Karpas-422 (cell line): Measurements from ENCODE around the gene NCKAP1. TPM values are rescaled to one million over a fixed set of nuclear protein-coding genes. Genes with fewer than 3 reads are reported as not detected.
"Not testable (repeated sequence)": the region's sequence is repeated elsewhere in the genome, so short reads cannot be mapped to it uniquely, and the experiment has no call there.

ENCODE experiments used
- DNase-seq: peaks from one replicate; pipeline ENCODE4 v3.0.0-alpha.2; 2015
- H2AFZ ChIP-seq: fragments of 200-600 bp; sonication (generic); 2 replicates; pipeline ENCODE4 v1.6.1; 2014; ENCODE audit warnings: antibody characterized with exemption, low read length, mixed read lengths
- H3K27ac ChIP-seq: fragments of 200-600 bp; sonication (generic); 2 replicates; pipeline ENCODE4 v1.5.1; 2014; ENCODE audit warnings: mild to moderate bottlenecking, low read length, moderate library complexity
- H3K27me3 ChIP-seq: fragments of 200-600 bp; sonication (generic); 2 replicates; pipeline ENCODE4 v1.6.1; 2014; ENCODE audit warnings: low read length, mixed read lengths
- H3K36me3 ChIP-seq: fragments of 200-600 bp; sonication (generic); 2 replicates; pipeline ENCODE4 v1.6.1; 2014; ENCODE audit warnings: low read length, mixed read lengths; ENCODE audit not compliant: insufficient read depth
- H3K4me1 ChIP-seq: fragments of 200-600 bp; sonication (generic); 2 replicates; pipeline ENCODE4 v1.6.1; 2014; ENCODE audit warnings: mild to moderate bottlenecking, low read length, mixed read lengths
- H3K4me2 ChIP-seq: fragments of 200-600 bp; sonication (generic); 2 replicates; pipeline ENCODE4 v1.6.1; 2014; ENCODE audit warnings: low read length, low read depth, mild to moderate bottlenecking; ENCODE audit not compliant: poor library complexity, severe bottlenecking
- H3K4me3 ChIP-seq: fragments of 200-600 bp; sonication (generic); 2 replicates; pipeline ENCODE4 v1.5.1; 2014; ENCODE audit warnings: mild to moderate bottlenecking, antibody characterized with exemption, low read length, mixed read lengths
- H3K79me2 ChIP-seq: fragments of 200-600 bp; sonication (generic); 2 replicates; pipeline ENCODE4 v1.6.1; 2014; ENCODE audit warnings: mild to moderate bottlenecking, low read length, mixed read lengths
- H3K9ac ChIP-seq: fragments of 200-600 bp; sonication (generic); 2 replicates; pipeline ENCODE4 v1.6.0; 2014; ENCODE audit warnings: low read length
- H3K9me2 ChIP-seq: fragments of 200-600 bp; sonication (generic), shearing (Covaris generic); replicated peaks from 2 replicates; pipeline ENCODE4 v1.6.0; 2014; ENCODE audit warnings: mild to moderate bottlenecking, low read length, moderate library complexity; ENCODE audit not compliant: insufficient read depth
- H3K9me3 ChIP-seq: fragments of 300-700, 200-600 bp; sonication (generic); 2 replicates; pipeline ENCODE4 v1.6.1; 2014; ENCODE audit warnings: low read length, mixed read lengths
- H4K20me1 ChIP-seq: fragments of 200-600 bp; sonication (generic); 2 replicates; pipeline ENCODE4 v1.6.1; 2014; ENCODE audit warnings: mild to moderate bottlenecking, antibody characterized with exemption, low read length, low read depth; ENCODE audit not compliant: insufficient read depth
- total RNA-seq: library from RNA; depleted of rRNA; stranded (reverse); fragments of >200 nt; shearing (Covaris generic); gene quantifications from 2 replicates; pipeline ENCODE4 v1.2.3, GENCODE V29; 2014; ENCODE audit warnings: low replicate concordance

Gene NCKAP1
- total RNA-seq, 1 experiment from 2014 or later, result not detected

DNA sequence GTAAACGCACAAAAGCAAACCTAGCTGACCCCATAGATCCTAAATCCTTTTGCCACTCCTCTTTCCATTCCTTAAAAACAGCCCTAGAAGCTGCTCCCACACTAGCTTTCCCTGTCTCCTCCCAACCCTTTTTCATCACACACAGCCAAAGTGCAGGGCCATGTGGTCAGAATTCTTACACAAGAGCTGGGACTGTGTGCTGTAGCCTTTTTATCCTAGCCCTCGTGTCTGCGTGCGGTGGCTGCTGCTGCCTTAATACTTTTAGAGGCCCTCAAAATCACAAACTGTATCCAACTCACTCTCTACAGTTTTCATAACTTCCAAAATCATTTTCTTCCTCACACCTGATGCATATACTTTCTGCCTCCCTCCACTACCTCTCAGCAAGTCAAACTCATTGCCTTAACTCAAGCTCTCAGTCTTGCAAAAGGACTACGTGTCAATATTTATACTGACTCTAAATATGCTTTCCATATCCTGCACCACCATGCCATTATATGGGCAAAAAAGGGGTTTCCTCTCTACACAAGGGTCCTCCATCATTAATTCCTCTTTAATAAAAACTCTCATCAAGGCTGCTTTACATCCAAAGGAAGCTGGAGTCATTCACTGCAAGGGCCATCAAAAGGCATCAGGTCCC, 9.3 kb upstream of the NCKAP1 start:
- not testable (repeated sequence) for H2AFZ ChIP-seq, H3K4me2 ChIP-seq, DNase-seq, H3K9me3 ChIP-seq, H3K4me1 ChIP-seq, H3K4me3 ChIP-seq, H3K27me3 ChIP-seq, H3K79me2 ChIP-seq, H3K27ac ChIP-seq, H3K9me2 ChIP-seq, H3K36me3 ChIP-seq, H4K20me1 ChIP-seq, H3K9ac ChIP-seq

DNA sequence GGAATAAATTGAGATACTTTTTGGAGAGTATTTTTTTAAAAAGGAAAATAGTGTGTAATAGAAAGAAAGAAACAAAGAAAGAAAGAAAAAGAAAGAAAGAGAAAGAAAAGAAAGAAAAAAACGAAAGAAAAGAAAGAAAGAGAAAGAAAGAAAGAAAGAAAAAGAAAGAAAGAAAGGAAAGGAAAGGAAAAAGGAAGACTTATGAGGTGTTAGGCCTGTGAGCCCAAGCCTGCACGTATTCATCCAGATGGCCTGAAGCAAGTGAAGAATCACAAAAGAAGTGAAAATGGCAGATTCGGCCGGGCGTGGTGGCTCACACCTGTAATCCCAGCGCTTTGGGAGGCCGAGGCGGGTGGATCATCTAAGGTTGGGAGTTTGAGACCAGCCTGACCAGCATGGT, 5.3 kb upstream of the NCKAP1 start:
- not testable (repeated sequence) for H3K9me3 ChIP-seq, H3K9ac ChIP-seq, H3K9me2 ChIP-seq, H3K36me3 ChIP-seq, H3K27me3 ChIP-seq, H4K20me1 ChIP-seq, DNase-seq, H3K4me1 ChIP-seq, H2AFZ ChIP-seq, H3K4me3 ChIP-seq, H3K27ac ChIP-seq, H3K79me2 ChIP-seq, H3K4me2 ChIP-seq

DNA sequence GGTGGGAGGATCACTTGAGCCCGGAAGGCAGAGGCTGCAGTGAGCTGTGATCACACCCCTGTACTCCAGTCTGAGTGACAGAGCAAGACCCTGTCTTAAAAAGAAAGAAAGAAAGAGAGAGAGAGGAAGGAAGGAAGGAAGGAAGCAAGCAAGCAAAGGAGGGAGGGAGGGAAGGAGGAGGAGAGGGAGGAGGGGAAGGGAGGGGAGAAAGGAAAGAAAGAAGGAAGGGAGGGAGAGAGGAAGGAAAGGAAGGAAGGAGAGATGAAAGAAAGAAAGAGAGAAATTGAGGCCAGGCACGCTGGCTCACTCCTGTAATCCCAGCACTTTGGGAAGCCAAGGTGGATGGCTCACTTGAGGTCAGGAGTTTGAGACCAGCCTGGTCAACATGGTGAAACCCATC, 2.3 kb upstream of the NCKAP1 start:
- Histone ChIP-seq H3K79me2 (no peaks in the 10 kb centered on the region), H3K27ac (no peak overlapping the region), H3K9me3 (no peaks in the 10 kb centered on the region), H3K9me2 (no peaks in the 10 kb centered on the region), H3K4me3 (no peak overlapping the region), H3K27me3 (no peaks in the 10 kb centered on the region), H3K4me2 (no peak overlapping the region), H2AFZ (no peak overlapping the region), H3K9ac (no peak overlapping the region), H3K4me1 (peaks cover 15% of the 10 kb centered on the region), H4K20me1 (no peaks in the 10 kb centered on the region), H3K36me3 (no peaks in the 10 kb centered on the region)
- DNase-seq, result no peak

DNA sequence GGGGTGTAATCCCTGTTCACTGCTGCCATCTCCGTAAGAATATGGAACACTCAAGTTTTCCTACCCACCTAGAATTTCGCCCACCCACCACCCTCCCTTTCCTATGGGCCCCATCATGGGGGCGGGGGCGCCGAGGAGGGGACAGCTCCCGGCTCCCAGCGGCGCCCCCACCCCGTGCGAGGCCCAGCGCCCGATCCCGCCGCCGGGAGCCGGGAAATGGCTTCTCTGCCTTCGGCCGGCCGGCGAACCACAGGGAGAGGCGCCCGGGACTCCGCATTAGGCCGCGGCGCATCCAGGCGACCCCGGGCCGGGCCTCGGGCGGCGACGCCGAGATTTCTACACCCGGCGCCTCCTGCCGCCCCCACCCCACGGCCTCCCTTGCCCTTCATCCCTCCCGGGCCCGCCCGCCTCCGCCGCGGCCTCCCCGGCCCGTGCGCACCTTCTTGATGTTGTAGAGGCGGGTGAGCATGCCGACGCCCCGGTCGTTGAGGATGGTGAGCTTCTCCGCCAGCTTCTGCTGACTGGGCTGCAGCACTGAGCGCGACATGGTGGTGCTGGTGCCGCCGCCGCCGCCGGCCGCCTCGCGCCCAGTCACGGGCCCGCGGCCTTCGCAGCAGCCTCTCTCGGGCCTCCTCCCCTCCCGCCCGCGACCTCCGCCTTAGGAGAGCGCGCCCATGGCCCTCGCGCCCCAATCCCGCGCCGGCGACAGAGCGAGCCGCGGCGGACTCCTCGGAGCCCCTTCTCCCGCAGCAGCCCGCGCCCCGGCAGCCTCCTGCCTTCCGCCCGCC, 510 bp downstream of the NCKAP1 start:
- Histone ChIP-seq H3K79me2 (no peaks in the 10 kb centered on the region), H2AFZ (no peak overlapping the region), H3K4me3 (no peak overlapping the region), H3K36me3 (no peaks in the 10 kb centered on the region), H4K20me1 (no peaks in the 10 kb centered on the region), H3K4me1 (peaks cover 24% of the 10 kb centered on the region), H3K27me3 (no peaks in the 10 kb centered on the region), H3K27ac (no peak overlapping the region), H3K9me3 (no peaks in the 10 kb centered on the region), H3K9me2 (no peaks in the 10 kb centered on the region), H3K9ac (no peak overlapping the region), H3K4me2 (no peak overlapping the region)
- no peak for DNase-seq

DNA sequence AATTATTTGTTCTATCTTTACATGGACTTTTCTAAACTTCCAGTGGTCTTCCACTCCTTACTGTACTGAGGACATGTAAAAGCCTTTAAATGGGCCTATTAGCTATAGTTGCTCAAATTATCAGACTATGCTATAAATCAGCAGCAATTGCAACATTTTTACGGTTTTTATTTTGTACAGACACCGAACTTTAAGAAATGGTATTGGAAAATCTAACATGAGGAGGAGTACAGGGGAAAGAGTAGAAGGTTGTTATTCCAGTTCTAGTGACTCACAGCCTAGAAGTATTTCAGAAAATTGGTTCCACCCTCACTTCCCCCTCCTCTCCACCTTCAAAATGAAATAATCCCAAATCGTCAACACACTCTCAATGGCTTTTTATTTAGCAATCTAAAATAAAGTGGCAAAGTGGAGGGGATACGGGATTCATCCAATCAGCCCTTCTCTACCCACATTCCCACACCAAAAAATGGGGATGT, 1.1 kb downstream of the NCKAP1 start:
- DNase-seq, result no peak
- peaks cover 24% of the 10 kb centered on the region for H3K4me1 ChIP-seq
- H3K27me3 ChIP-seq, result no peaks in the 10 kb centered on the region
- no peak overlapping the region for H3K4me3 ChIP-seq
- no peaks in the 10 kb centered on the region for H3K9me2 ChIP-seq
- no peaks in the 10 kb centered on the region for H3K9me3 ChIP-seq
- H3K36me3 ChIP-seq, result no peaks in the 10 kb centered on the region
- H3K9ac ChIP-seq, result no peak overlapping the region
- H2AFZ ChIP-seq, result no peak overlapping the region
- H3K27ac ChIP-seq, result no peak overlapping the region
- H3K79me2 ChIP-seq, result no peaks in the 10 kb centered on the region
- H4K20me1 ChIP-seq, result no peaks in the 10 kb centered on the region
- H3K4me2 ChIP-seq, result no peak overlapping the region

DNA sequence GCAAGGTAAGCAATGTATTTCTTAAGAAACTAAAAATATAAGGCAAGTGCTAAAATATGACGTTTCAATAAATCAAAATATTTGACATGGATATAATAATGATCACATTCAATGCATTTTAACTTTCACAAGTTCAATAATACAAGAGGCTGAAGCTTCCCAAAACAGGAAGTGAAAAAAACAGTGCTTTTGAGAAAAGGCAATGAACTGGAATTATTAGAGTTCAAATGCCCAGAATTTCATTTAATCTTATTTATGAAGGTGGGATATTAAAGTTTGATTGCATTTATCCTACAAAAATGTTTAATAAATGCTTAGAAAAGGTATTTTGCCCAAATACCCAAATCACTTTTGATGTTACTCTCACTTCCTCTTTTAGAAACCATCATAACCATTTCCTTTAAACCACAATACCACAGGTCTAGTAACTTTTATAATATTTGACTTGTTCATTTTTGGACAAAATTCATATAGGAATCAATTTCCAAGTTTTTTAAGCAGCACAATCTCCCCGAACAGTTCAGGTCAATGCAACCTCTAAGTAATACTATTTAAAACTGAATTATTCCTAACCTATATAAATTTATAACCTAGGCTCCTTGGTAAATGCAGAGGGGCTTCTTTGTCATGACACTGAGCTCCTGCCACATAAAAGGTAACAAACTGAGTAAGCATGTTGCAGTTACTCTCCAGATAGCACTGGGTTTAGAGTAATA, 2.1 kb downstream of the NCKAP1 start:
- Histone ChIP-seq H3K4me1 (peaks cover 24% of the 10 kb centered on the region), H3K4me2 (peak overlapping the region; percentile 40), H3K9me3 (no peaks in the 10 kb centered on the region), H3K79me2 (no peaks in the 10 kb centered on the region), H3K4me3 (no peak overlapping the region), H4K20me1 (no peaks in the 10 kb centered on the region), H2AFZ (peak overlapping the region; percentile 14; the same call in 1 of the 2 replicates), H3K27ac (peak overlapping the region; percentile 66), H3K9ac (no peak overlapping the region), H3K27me3 (no peaks in the 10 kb centered on the region), H3K9me2 (no peaks in the 10 kb centered on the region), H3K36me3 (no peaks in the 10 kb centered on the region)
- peak; percentile 67 for DNase-seq

DNA sequence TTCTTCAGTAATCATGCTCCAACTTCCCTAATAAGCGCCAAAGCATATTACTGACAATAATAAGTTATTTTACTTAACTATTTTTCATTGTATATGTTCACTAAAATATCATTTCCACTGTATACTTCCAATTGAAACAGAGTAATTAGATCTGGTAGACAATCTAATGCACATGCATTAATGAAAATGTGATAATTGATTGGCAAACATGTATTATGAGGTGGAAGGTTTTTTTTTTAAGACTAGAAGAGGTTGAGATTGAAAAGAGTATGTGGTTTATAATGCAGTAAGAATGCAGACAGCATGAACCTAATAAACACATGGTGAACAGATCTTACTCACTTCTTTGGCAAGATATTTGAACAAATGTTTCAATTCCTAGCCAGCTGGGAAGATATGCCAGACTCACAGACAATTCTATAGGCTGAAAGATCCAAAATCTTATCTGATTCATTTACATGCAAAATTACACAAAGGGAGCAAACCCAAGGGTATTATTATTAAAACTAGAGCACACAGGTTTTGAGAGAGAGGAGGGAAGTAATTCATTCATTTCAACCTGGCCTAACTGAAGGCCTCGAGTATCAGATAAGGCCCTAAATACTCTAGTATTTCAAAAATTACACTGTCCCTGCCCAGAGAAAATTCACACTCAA, 2.8 kb downstream of the NCKAP1 start:
- peak; percentile 44 for DNase-seq
- H3K9me2 ChIP-seq, result no peaks in the 10 kb centered on the region
- no peaks in the 10 kb centered on the region for H3K79me2 ChIP-seq
- H3K9ac ChIP-seq, result no peak overlapping the region
- no peaks in the 10 kb centered on the region for H3K36me3 ChIP-seq
- H3K9me3 ChIP-seq, result no peaks in the 10 kb centered on the region
- no peaks in the 10 kb centered on the region for H4K20me1 ChIP-seq
- H3K27ac ChIP-seq, result peak overlapping the region; percentile 66
- peak overlapping the region; percentile 40 for H3K4me2 ChIP-seq
- peaks cover 24% of the 10 kb centered on the region for H3K4me1 ChIP-seq
- H2AFZ ChIP-seq, result peak overlapping the region; percentile 14; the same call in 1 of the 2 replicates
- no peak overlapping the region for H3K4me3 ChIP-seq
- H3K27me3 ChIP-seq, result no peaks in the 10 kb centered on the region

DNA sequence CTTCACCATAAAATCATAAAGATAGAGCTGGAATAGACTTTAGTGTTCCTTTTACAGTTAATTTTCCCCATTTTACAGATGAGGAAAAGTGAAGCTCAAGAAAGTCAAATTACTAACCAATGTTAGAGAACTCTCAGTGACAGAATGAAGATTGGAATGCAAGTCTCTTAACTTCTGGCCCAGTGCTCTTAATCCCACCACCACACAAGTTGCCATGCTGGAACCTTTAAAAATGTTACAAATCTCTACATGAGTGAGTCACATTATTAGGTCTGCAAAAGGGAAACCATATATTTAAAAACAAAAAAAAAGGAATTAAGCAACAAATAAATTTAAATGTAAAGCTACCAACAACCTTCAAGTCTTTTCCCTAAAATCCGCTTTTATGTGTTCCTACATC, 3.5 kb downstream of the NCKAP1 start:
- no peak overlapping the region for H3K27ac ChIP-seq
- no peaks in the 10 kb centered on the region for H3K27me3 ChIP-seq
- no peaks in the 10 kb centered on the region for H3K36me3 ChIP-seq
- H3K79me2 ChIP-seq, result no peaks in the 10 kb centered on the region
- H3K9me3 ChIP-seq, result no peaks in the 10 kb centered on the region
- no peak overlapping the region for H3K9ac ChIP-seq
- no peak overlapping the region for H3K4me3 ChIP-seq
- H3K4me2 ChIP-seq, result no peak overlapping the region
- no peak for DNase-seq
- H3K4me1 ChIP-seq, result peaks cover 24% of the 10 kb centered on the region
- no peaks in the 10 kb centered on the region for H4K20me1 ChIP-seq
- no peak overlapping the region for H2AFZ ChIP-seq
- H3K9me2 ChIP-seq, result no peaks in the 10 kb centered on the region
